MCF 10A (cell line): ENCODE measurements around the gene CCDC112. TPM values are rescaled to one million over a fixed set of nuclear protein-coding genes. Genes with fewer than 3 reads are reported as not detected.

Source experiments
- BruUV-seq: library from RNA; stranded (reverse); fragments of 400-500 nt; replicated peaks from 2 replicates; lab custom pipeline; 2021; lab: Mats Ljungman, UMichigan
- CTCF ChIA-PET: fragments of 300-600 bp; sonication (Branson Sonifier 250); formaldehyde crosslinking; extraction: SDS; loops from one replicate; lab custom pipeline; 2021; ENCODE audit warnings: antibody characterized with exemption, inconsistent platforms; lab: Yijun Ruan, JAX
- POLR2A ChIA-PET: fragments of 300-600, 350-650 bp; sonication (Branson Sonifier 250); formaldehyde crosslinking; extraction: SDS; loops from one replicate; lab custom pipeline; 2020; ENCODE audit warnings: antibody characterized with exemption, inconsistent platforms; lab: Yijun Ruan, JAX
- DNase-seq: peaks from one replicate; pipeline ENCODE4 v3.0.0-alpha.2; 2018; ENCODE audit not compliant: unreplicated experiment
- H3K27ac Mint-ChIP-seq: one replicate; pipeline ENCODE4 v1.8.0; 2022; ENCODE audit warnings: mild to moderate bottlenecking, low read depth, mixed read lengths; ENCODE audit not compliant: unreplicated experiment
- H3K27me3 Mint-ChIP-seq: one replicate; pipeline ENCODE4 v1.8.0; 2022; ENCODE audit warnings: mixed read lengths; ENCODE audit not compliant: insufficient read depth, unreplicated experiment
- H3K36me3 Mint-ChIP-seq: one replicate; pipeline ENCODE4 v1.8.0; 2022; ENCODE audit warnings: mild to moderate bottlenecking, moderate library complexity, mixed read lengths; ENCODE audit not compliant: insufficient read depth, unreplicated experiment
- H3K4me1 Mint-ChIP-seq: one replicate; pipeline ENCODE4 v1.8.0; 2022; ENCODE audit warnings: mixed read lengths; ENCODE audit not compliant: insufficient read depth, unreplicated experiment
- H3K4me3 Mint-ChIP-seq: one replicate; pipeline ENCODE4 v1.8.0; 2022; ENCODE audit warnings: mild to moderate bottlenecking, moderate library complexity, mixed read lengths; ENCODE audit not compliant: unreplicated experiment
- H3K9me3 Mint-ChIP-seq: one replicate; pipeline ENCODE4 v1.8.0; 2022; ENCODE audit warnings: mixed read lengths; ENCODE audit not compliant: unreplicated experiment
- CTCF ChIP-seq: fragments of 200-600 bp; IDR thresholded peaks from one replicate; pipeline ENCODE4 v1.8.0; 2022; ENCODE audit warnings: antibody characterized with exemption, mild to moderate bottlenecking; ENCODE audit not compliant: unreplicated experiment
- intact Hi-C: fragments of 100-400 bp; cut with micrococcal nuclease; formaldehyde crosslinking; loops from 2 replicates; pipeline ENCODE4 v1.14.1; 2022
- total RNA-seq: library from RNA; stranded (reverse); gene quantifications from 2 replicates; pipeline ENCODE4 v1.2.3, GENCODE V29; 2022

Gene CCDC112
- total RNA-seq, 1 experiment from 2014 or later, result 10.7 TPM

DNA sequence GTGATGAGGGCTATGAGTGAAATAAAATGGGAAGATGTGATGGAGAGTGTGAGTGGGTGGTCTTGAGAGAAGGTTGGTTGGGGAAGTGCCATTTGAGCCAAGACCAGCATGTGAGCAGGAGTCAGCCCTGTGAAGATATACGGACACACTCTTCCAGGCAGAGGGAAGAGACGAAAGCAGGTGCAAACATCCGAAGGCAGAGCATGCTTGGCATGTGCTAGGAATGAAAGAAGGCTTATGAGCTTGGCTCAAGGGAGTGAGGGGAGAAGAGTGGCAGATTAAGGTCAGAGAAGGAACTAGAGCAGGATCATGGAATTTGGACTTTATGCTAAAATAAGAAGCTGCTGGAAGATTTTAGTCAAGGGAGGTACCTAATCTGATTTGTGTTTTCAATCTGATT lies 23.6 kb upstream of the CCDC112 start:
- H3K9me3 Mint-ChIP-seq, result no peaks in the 10 kb centered on the region
- no peaks in the 10 kb centered on the region for H3K36me3 Mint-ChIP-seq
- ChIA-PET POLR2A (interaction anchor here (0.9 kb wide), 1 partner anchor 60 kb away, joined by 3 read pairs; no protein-coding TSS in a partner anchor), CTCF (interaction anchor here (0.7 to 1.2 kb wide), 3 partner anchors 11 to 334 kb away, joined by 4 to 6 read pairs (median 4); no protein-coding TSS in a partner anchor)
- intact Hi-C loops, result no loop called here
- BruUV-seq, result no TSS peak
- no peak for DNase-seq
- H3K4me1 Mint-ChIP-seq, result peaks cover 9% of the 10 kb centered on the region
- H3K4me3 Mint-ChIP-seq, result no peak overlapping the region
- TF ChIP-seq CTCF, result no peak
- no peaks in the 10 kb centered on the region for H3K27me3 Mint-ChIP-seq
- H3K27ac Mint-ChIP-seq, result no peak overlapping the region

GRCh38 chr5:115319007-115319406 lies 22.6 kb upstream of the CCDC112 start:
- intact Hi-C loops, result no loop called here
- BruUV-seq, result no TSS peak
- H3K9me3 Mint-ChIP-seq, result no peaks in the 10 kb centered on the region
- no peak overlapping the region for H3K4me3 Mint-ChIP-seq
- ChIA-PET CTCF (interaction anchor here (0.6 to 1.2 kb wide), 4 partner anchors 10 to 256 kb away, joined by 3 to 6 read pairs (median 3); no protein-coding TSS in a partner anchor), POLR2A (interaction anchor here (0.7 to 0.9 kb wide), 2 partner anchors 61 to 95 kb away, joined by 3 read pairs; no protein-coding TSS in a partner anchor)
- DNase-seq, result no peak
- no peak for TF ChIP-seq CTCF
- H3K36me3 Mint-ChIP-seq, result no peaks in the 10 kb centered on the region
- H3K27me3 Mint-ChIP-seq, result no peaks in the 10 kb centered on the region
- no peak overlapping the region for H3K27ac Mint-ChIP-seq
- peaks cover 6% of the 10 kb centered on the region for H3K4me1 Mint-ChIP-seq

DNA sequence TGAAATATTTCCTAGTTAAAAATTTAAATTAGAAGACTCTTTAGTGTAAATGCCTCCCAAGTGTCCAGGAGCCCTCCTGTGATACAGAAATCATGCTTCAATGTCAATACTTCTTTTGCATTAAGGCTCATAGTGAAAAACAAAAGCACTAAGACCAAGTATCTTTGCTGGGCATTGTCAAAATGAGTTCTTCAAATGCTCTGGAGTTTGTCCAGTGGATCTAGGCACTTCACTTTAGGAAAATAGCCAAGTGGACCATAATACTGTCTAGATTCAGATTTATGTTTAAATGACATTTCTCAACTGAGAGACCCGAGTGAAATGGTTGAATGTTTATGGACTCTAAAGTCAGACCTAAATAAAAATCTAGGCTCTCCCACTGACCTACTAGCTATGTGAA lies 21.3 kb upstream of the CCDC112 start:
- Mint-ChIP-seq H3K27ac (no peak overlapping the region), H3K27me3 (no peaks in the 10 kb centered on the region), H3K9me3 (no peaks in the 10 kb centered on the region), H3K4me3 (no peak overlapping the region), H3K4me1 (peaks cover 4% of the 10 kb centered on the region), H3K36me3 (no peaks in the 10 kb centered on the region)
- CTCF ChIA-PET, result interaction anchor here (0.7 kb wide), 1 partner anchor 242 kb away, joined by 4 read pairs; no protein-coding TSS in a partner anchor
- no TSS peak for BruUV-seq
- POLR2A ChIA-PET, result interaction anchor here (1.6 kb wide), 1 partner anchor 257 kb away, joined by 5 read pairs; no protein-coding TSS in a partner anchor
- no peak for DNase-seq
- no peak for TF ChIP-seq CTCF
- intact Hi-C loops, result no loop called here

DNA sequence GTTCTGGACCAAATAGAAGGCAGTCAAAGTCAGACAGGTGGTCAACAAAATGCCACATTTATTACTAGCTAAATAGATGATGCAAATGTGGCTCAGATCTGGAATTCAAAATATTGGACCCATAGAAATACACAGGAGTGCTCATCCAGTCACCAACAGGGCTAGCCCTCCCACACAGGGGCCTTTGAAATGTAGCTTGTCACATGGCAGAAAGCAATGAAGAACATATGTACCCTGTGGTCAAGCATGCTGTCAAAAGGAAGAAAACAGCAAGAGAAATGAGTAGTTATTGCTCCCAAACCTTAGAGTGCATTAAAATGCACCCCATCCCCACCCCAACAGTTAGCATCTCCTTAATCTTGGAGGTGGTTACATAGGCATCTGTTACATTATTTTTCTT lies 20.9 kb upstream of the CCDC112 start:
- ChIA-PET POLR2A (interaction anchor here (1.0 to 1.6 kb wide), 2 partner anchors 98 to 257 kb away, joined by 3 to 5 read pairs; no protein-coding TSS in a partner anchor), CTCF (interaction anchor here (0.7 to 1.4 kb wide), 2 partner anchors 242 to 259 kb away, joined by 3 to 4 read pairs; no protein-coding TSS in a partner anchor)
- no TSS peak for BruUV-seq
- no peak for TF ChIP-seq CTCF
- intact Hi-C loops, result no loop called here
- no peaks in the 10 kb centered on the region for H3K9me3 Mint-ChIP-seq
- no peak overlapping the region for H3K4me3 Mint-ChIP-seq
- H3K4me1 Mint-ChIP-seq, result peaks cover 4% of the 10 kb centered on the region
- H3K27ac Mint-ChIP-seq, result no peak overlapping the region
- no peaks in the 10 kb centered on the region for H3K27me3 Mint-ChIP-seq
- DNase-seq, result no peak
- no peaks in the 10 kb centered on the region for H3K36me3 Mint-ChIP-seq
